Esophagus squamous epithelium (tissue), 5 donors: ENCODE measurements around the gene NRP2. TPM values are rescaled to one million over a fixed set of nuclear protein-coding genes. Genes with fewer than 3 reads are reported as not detected.

Experiments used
- DNase-seq: peaks from one replicate; lab custom pipeline; 2025; lab: John Stamatoyannopoulos, UW
- H3K27ac ChIP-seq, 4 donors: fragments of 200-600 bp; sonication (generic); one replicate each; pipeline ENCODE4 v1.5.1; 2016 to 2019; ENCODE audit warnings: mild to moderate bottlenecking in 1 of 4
- H3K27me3 ChIP-seq, 4 donors: fragments of 200-600 bp; sonication (generic); 1 replicate in 3 of 4; 2 replicates in 1 of 4; pipeline versions ENCODE4 v1.5.1 to v1.6.0; 2017 to 2021; ENCODE audit warnings: antibody characterized with exemption in 1 of 4
- H3K36me3 ChIP-seq, 3 donors: fragments of 200-600 bp; sonication (generic); one replicate each; pipeline ENCODE4 v1.5.1; 2016 to 2019
- H3K4me1 ChIP-seq, 3 donors: fragments of 200-600 bp; sonication (generic); one replicate each; pipeline ENCODE4 v1.5.1; 2017 to 2019
- H3K4me3 ChIP-seq, 4 donors: fragments of 200-600 bp; sonication (generic); 1 replicate in 3 of 4; 2 replicates in 1 of 4; pipeline ENCODE4 v1.5.1; 2016 to 2019; ENCODE audit warnings: mild to moderate bottlenecking in 2 of 4, moderate library complexity in 1 of 4
- H3K9me3 ChIP-seq, 3 donors: fragments of 200-600 bp; sonication (generic); one replicate each; pipeline ENCODE4 v1.5.1; 2016 to 2019
- CTCF ChIP-seq, 6 experiments: fragments of 450-650 bp in 4 of 6; fragments of 200-600 bp in 2 of 6; sonication (generic) in 2 of 6; IDR thresholded peaks; one replicate each; pipeline ENCODE4 v1.5.1; 2016 to 2019; ENCODE audit warnings: antibody characterized with exemption in 6 of 6, mild to moderate bottlenecking in 4 of 6, moderate library complexity in 4 of 6
- POLR2A ChIP-seq, 4 donors: fragments of 450-650 bp; IDR thresholded peaks; one replicate each; pipeline ENCODE4 v1.6.1; 2017; ENCODE audit warnings: antibody characterized with exemption in 4 of 4, mild to moderate bottlenecking in 4 of 4, moderate library complexity in 3 of 4
- WGBS, 2 donors: methylation state at CpG; one replicate each; pipeline ENCODE4 v1.1.5; 2018; 5-methylcytosine and 5-hydroxymethylcytosine counted together
- intact Hi-C: fragments of 100-400 bp; cut with DNase I; formaldehyde crosslinking; loops from one replicate; pipeline ENCODE4 v1.15.0; 2022
- total RNA-seq, 4 donors: library from RNA; depleted of rRNA; stranded (reverse); fragments of >200 nt; gene quantifications; one replicate each; pipeline ENCODE4 v1.1.0, GENCODE V29; 2016
- donor health status: DM: yes; HTN: yes; CAD: no.

The NRP2 gene
- total RNA-seq, 4 donors from 2014 or later = 7.1 to 58.6 (median 21.4) TPM

- peaks cover 15 to 78% (median 29%) of the 10 kb centered on the region in 3 donors for H3K4me1 ChIP-seq
- DNase-seq = no peak
- H3K27ac ChIP-seq = peak overlapping the region in 3 of 4 donors; percentile 48 to 74 (median 71)
- no peak overlapping the region for H3K4me3 ChIP-seq
- 68 to 74% methylated on average over 7 to 9 of the region's 10 CpGs for WGBS, 2 donors
- H3K9me3 ChIP-seq = no peaks in the 10 kb centered on the region
- H3K27me3 ChIP-seq = no peaks in the 10 kb centered on the region
- intact Hi-C loops = no loop called here
- no peak for TF ChIP-seq POLR2A (IDR thresholded peaks at IDR 0.05)
- TF ChIP-seq CTCF (IDR thresholded peaks at IDR 0.05) = no peak
- H3K36me3 ChIP-seq = peaks cover 0 to 1% (median 0%) of the 10 kb centered on the region in 3 donors
Measured at GRCh38 chr2:205717175-205717846, 35.0 kb downstream of the NRP2 start.

- no peak for DNase-seq
- peaks cover 0 to 8% (median 0%) of the 10 kb centered on the region in 3 donors for H3K36me3 ChIP-seq
- no peak for TF ChIP-seq CTCF (IDR thresholded peaks at IDR 0.05)
- TF ChIP-seq POLR2A (IDR thresholded peaks at IDR 0.05) = no peak
- H3K27me3 ChIP-seq = no peaks in the 10 kb centered on the region
- H3K4me1 ChIP-seq = peaks cover 8 to 72% (median 22%) of the 10 kb centered on the region in 3 donors
- H3K27ac ChIP-seq = peak overlapping the region in 3 of 4 donors; percentile 48 to 74 (median 71)
- H3K4me3 ChIP-seq = no peak overlapping the region
- WGBS, 2 donors = 22 to 42% methylated on average over 3 of the region's 3 CpGs
- intact Hi-C loops = no loop called here
- H3K9me3 ChIP-seq = no peaks in the 10 kb centered on the region
Measured at GRCh38 chr2:205717999-205718398, 35.7 kb downstream of the NRP2 start.

- intact Hi-C loops = no loop called here
- Histone ChIP-seq H3K27me3 (no peaks in the 10 kb centered on the region), H3K4me1 (peaks cover 5 to 60% (median 16%) of the 10 kb centered on the region in 3 donors), H3K9me3 (no peaks in the 10 kb centered on the region), H3K36me3 (peaks cover 0 to 21% (median 6%) of the 10 kb centered on the region in 3 donors), H3K27ac (peak overlapping the region in 2 of 4 donors; percentile 24 to 74), H3K4me3 (no peak overlapping the region)
- no peak for TF ChIP-seq POLR2A (IDR thresholded peaks at IDR 0.05)
- no peak for TF ChIP-seq CTCF (IDR thresholded peaks at IDR 0.05)
- DNase-seq = no peak
- 82 to 86% methylated on average over 4 of the region's 4 CpGs for WGBS, 2 donors
Measured at GRCh38 chr2:205719847-205720246, 37.5 kb downstream of the NRP2 start.

DNA sequence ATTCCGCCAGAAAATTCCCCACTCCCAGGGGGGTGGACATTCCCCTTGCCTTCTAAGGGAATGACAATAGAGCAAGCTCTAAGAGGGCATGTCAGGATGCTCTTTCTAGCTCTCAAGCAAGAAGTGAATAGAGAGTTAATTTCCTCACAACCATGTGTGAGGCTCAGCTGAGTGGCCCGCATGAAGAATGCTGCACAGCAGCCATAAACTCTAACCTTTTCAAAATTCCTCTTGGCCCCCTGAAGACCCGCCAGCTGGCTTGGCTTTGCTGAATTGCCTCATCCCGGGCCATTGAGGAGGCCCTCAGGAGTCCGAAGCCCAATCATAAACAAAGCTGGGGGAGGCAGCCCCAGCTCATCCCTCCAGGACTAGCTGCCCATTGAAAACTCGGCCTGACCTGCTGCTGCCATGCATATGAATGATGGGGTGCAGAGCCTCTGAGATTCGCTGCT is 38.2 kb downstream of the NRP2 start:
- Histone ChIP-seq H3K9me3 (no peaks in the 10 kb centered on the region), H3K27me3 (no peaks in the 10 kb centered on the region), H3K4me1 (peaks cover 5 to 55% (median 16%) of the 10 kb centered on the region in 3 donors), H3K4me3 (no peak overlapping the region), H3K36me3 (peaks cover 0 to 27% (median 6%) of the 10 kb centered on the region in 3 donors), H3K27ac (peak overlapping the region in 1 of 4 donors; percentile 74)
- intact Hi-C loops = no loop called here
- DNase-seq = no peak
- 73 to 88% methylated on average over 3 to 4 of the region's 7 CpGs for WGBS, 2 donors
- TF ChIP-seq CTCF (IDR thresholded peaks at IDR 0.05) = no peak

- Histone ChIP-seq H3K4me1 (peaks cover 5 to 55% (median 16%) of the 10 kb centered on the region in 3 donors), H3K9me3 (no peaks in the 10 kb centered on the region), H3K27ac (peak overlapping the region in 2 of 4 donors; percentile 2 to 74), H3K4me3 (no peak overlapping the region), H3K27me3 (no peaks in the 10 kb centered on the region), H3K36me3 (peaks cover 0 to 33% (median 11%) of the 10 kb centered on the region in 3 donors)
- intact Hi-C loops = no loop called here
- TF ChIP-seq CTCF (IDR thresholded peaks at IDR 0.05) (peak in 2 of 6 experiments; percentile 7 to 25), POLR2A (IDR thresholded peaks at IDR 0.05) (no peak)
- DNase-seq = no peak
- 84 to 89% methylated on average over 8 of the region's 8 CpGs for WGBS, 2 donors
Measured at GRCh38 chr2:205721057-205721449, 38.8 kb downstream of the NRP2 start.
